Activated CD8-positive, alpha-beta memory T cell treated with anti-CD3 and anti-CD28 coated beads, Interleukin-2, amount 50 U/mL, for 1 hour (primary cell): ENCODE results near the gene ZNF446.
"Not testable (repeated sequence)": the region's sequence is repeated elsewhere in the genome, so short reads cannot be mapped to it uniquely, and the experiment has no call there.

ENCODE experiments used
- DNase-seq: peaks from one replicate; pipeline ENCODE4 v3.0.0-alpha.2; 2020; ENCODE audit errors: extremely low read depth

ZNF446 gene

GRCh38 chr19:58469241-58470013 is 6.7 kb upstream of the ZNF446 start:
- DNase-seq, result no peak

GRCh38 chr19:58470837-58471543 is 5.2 kb upstream of the ZNF446 start:
- not testable (repeated sequence) for DNase-seq

GRCh38 chr19:58471736-58472135 is 4.4 kb upstream of the ZNF446 start:
- DNase-seq, result no peak

GRCh38 chr19:58473775-58474174 is 2.4 kb upstream of the ZNF446 start:
- no peak for DNase-seq

GRCh38 chr19:58474291-58474996 is 1.7 kb upstream of the ZNF446 start:
- DNase-seq, result no peak

- DNase-seq, result no peak
Observed at GRCh38 chr19:58474997-58475713, 997 bp upstream of the ZNF446 start.

- DNase-seq, result no peak
Observed at GRCh38 chr19:58476498-58477015, 405 bp downstream of the ZNF446 start.

- no peak for DNase-seq
Observed at GRCh38 chr19:58477130-58477529, 978 bp downstream of the ZNF446 start.

- no peak for DNase-seq
Observed at GRCh38 chr19:58477871-58478270, 1.7 kb downstream of the ZNF446 start.

- DNase-seq, result no peak
Observed at GRCh38 chr19:58479303-58479702, 3.2 kb downstream of the ZNF446 start.

GRCh38 chr19:58479736-58480480 is 3.8 kb downstream of the ZNF446 start:
- no peak for DNase-seq

GRCh38 chr19:58480481-58480830 is 4.3 kb downstream of the ZNF446 start:
- DNase-seq, result no peak

GRCh38 chr19:58480831-58481230 is 4.7 kb downstream of the ZNF446 start:
- DNase-seq, result no peak

- no peak for DNase-seq
Observed at GRCh38 chr19:58482372-58482771, 6.2 kb downstream of the ZNF446 start.

GRCh38 chr19:58483776-58484175 is 7.6 kb downstream of the ZNF446 start:
- no peak for DNase-seq

GRCh38 chr19:58484349-58484748 is 8.2 kb downstream of the ZNF446 start:
- not testable (repeated sequence) for DNase-seq

GRCh38 chr19:58491393-58491792 is 15.2 kb downstream of the ZNF446 start:
- DNase-seq, result no peak

- DNase-seq, result no peak
Observed at GRCh38 chr19:58492265-58492664, 16.1 kb downstream of the ZNF446 start.

- no peak for DNase-seq
Observed at GRCh38 chr19:58497634-58498170, 21.6 kb downstream of the ZNF446 start.

- DNase-seq, result no peak
Observed at GRCh38 chr19:58498316-58499020, 22.3 kb downstream of the ZNF446 start.
